H1 (cell line): Measurements from ENCODE around the gene NFATC1. TPM values are rescaled to one million over a fixed set of nuclear protein-coding genes. Genes with fewer than 3 reads are reported as not detected.

Experiments used
- CTCF ChIA-PET: fragments of 300-600 bp; sonication (Branson Sonifier 250); formaldehyde crosslinking; loops from one replicate; lab custom pipeline; 2021; ENCODE audit not compliant: partially characterized antibody; lab: Charles Lee
- POLR2A ChIA-PET: fragments of 300-600 bp; sonication (Branson Sonifier 250); formaldehyde crosslinking; loops from one replicate; lab custom pipeline; 2021; ENCODE audit warnings: inconsistent platforms; ENCODE audit not compliant: partially characterized antibody; lab: Charles Lee
- DNase-seq, 2 experiments: peaks; one replicate each; pipeline versions ENCODE4 v3.0.0 to v3.0.0-alpha.2; 2010 to 2022; ENCODE audit warnings: low spot score in 2 of 2, low read depth in 1 of 2, mixed read lengths in 1 of 2
- FAIRE-seq: peaks from 2 replicates; lab custom pipeline; 2011; peaks lifted over from hg19 to GRCh38; lab: Jason Lieb, UNC
- H2AFZ ChIP-seq: 2 replicates; pipeline ENCODE4 v1.8.1; 2012; ENCODE audit warnings: low read length, inconsistent platforms
- H2AK5ac ChIP-seq: 2 replicates; pipeline ENCODE4 v1.6.1; 2013; ENCODE audit warnings: low read depth, low read length
- H2BK120ac ChIP-seq: replicated peaks from 2 replicates; pipeline ENCODE3; 2013; ENCODE audit warnings: low read depth, low read length, inconsistent platforms
- H2BK12ac ChIP-seq: 2 replicates; pipeline ENCODE4 v1.6.1; 2013; ENCODE audit warnings: low read depth, low read length
- H2BK15ac ChIP-seq: 2 replicates; pipeline ENCODE4 v1.6.1; 2013; ENCODE audit warnings: low read length
- H2BK20ac ChIP-seq: 2 replicates; pipeline ENCODE4 v1.6.1; 2013; ENCODE audit warnings: low read length
- H2BK5ac ChIP-seq: 2 replicates; pipeline ENCODE4 v1.6.1; 2013; ENCODE audit warnings: low read depth, low read length
- H3K14ac ChIP-seq: 2 replicates; pipeline ENCODE4 v1.6.1; 2013; ENCODE audit warnings: inconsistent platforms; ENCODE audit not compliant: insufficient read length
- H3K18ac ChIP-seq: 2 replicates; pipeline ENCODE4 v1.6.1; 2013; ENCODE audit warnings: low read length; ENCODE audit errors: extremely low read depth
- H3K23ac ChIP-seq: 2 replicates; pipeline ENCODE4 v1.6.1; 2013; ENCODE audit warnings: inconsistent platforms; ENCODE audit not compliant: insufficient read length
- H3K23me2 ChIP-seq: 2 replicates; pipeline ENCODE4 v1.6.1; 2013; ENCODE audit warnings: low read depth, low read length
- H3K27ac ChIP-seq: 2 replicates; pipeline ENCODE4 v1.6.1; 2011; ENCODE audit warnings: low read depth, low read length, inconsistent platforms
- H3K27me3 ChIP-seq, 4 experiments: replicated peaks in 1 of 4; 1 replicate in 1 of 4; 2 replicates in 3 of 4; pipeline versions ENCODE4 v1.6.1 to v1.8.1; 2011 to 2013; ENCODE audit warnings: low read length in 3 of 4, mild to moderate bottlenecking in 3 of 4, inconsistent platforms in 2 of 4, mixed read lengths in 2 of 4, moderate library complexity in 1 of 4; ENCODE audit not compliant: control insufficient read depth in 3 of 4, insufficient read depth in 3 of 4; ENCODE audit errors: extremely low read depth in 1 of 4
- H3K36me3 ChIP-seq, 4 experiments: 2 replicates each; pipeline versions ENCODE4 v1.6.1 to v1.8.1; 2011 to 2013; ENCODE audit warnings: mild to moderate bottlenecking in 4 of 4, low read length in 3 of 4, moderate library complexity in 2 of 4, control low read depth in 1 of 4, inconsistent platforms in 1 of 4; ENCODE audit not compliant: insufficient read depth in 4 of 4, control insufficient read depth in 2 of 4
- H3K4ac ChIP-seq: replicated peaks from 2 replicates; pipeline ENCODE3; 2013; ENCODE audit warnings: low read length, low read depth, mixed read lengths, inconsistent platforms; ENCODE audit not compliant: insufficient read length
- H3K4me1 ChIP-seq, 4 experiments: replicated peaks in 1 of 4; 1 replicate in 1 of 4; 2 replicates in 3 of 4; pipeline versions ENCODE4 v1.6.1 to v1.8.1; 2011 to 2013; ENCODE audit warnings: low read length in 3 of 4, inconsistent platforms in 2 of 4, mixed read lengths in 1 of 4; ENCODE audit not compliant: insufficient read depth in 4 of 4, control insufficient read depth in 3 of 4
- H3K4me2 ChIP-seq, 2 experiments: 2 replicates each; pipeline versions ENCODE4 v1.6.1 to v1.8.1; 2011 to 2013; ENCODE audit warnings: low read depth in 2 of 2, low read length in 2 of 2, control low read depth in 1 of 2, inconsistent platforms in 1 of 2, mild to moderate bottlenecking in 1 of 2; ENCODE audit not compliant: insufficient read depth in 1 of 2
- H3K4me3 ChIP-seq, 4 experiments: fragments of 200-600, 300-600 bp in 1 of 4; sonication (generic), shearing (Covaris generic), sonication (Bioruptor Twin) in 1 of 4; 2 replicates each; pipeline versions ENCODE4 v1.5.1 to v1.8.1; 2011 to 2016; ENCODE audit warnings: low read length in 4 of 4, low read depth in 3 of 4, control low read depth in 2 of 4, inconsistent platforms in 2 of 4, mild to moderate bottlenecking in 2 of 4, mixed read lengths in 1 of 4, moderate library complexity in 1 of 4; ENCODE audit not compliant: insufficient read depth in 2 of 4; ENCODE audit errors: extremely low read depth in 1 of 4
- H3K56ac ChIP-seq: replicated peaks from 2 replicates; pipeline ENCODE3; 2013; ENCODE audit warnings: low read depth, mild to moderate bottlenecking, mixed read lengths, low read length, inconsistent platforms; ENCODE audit not compliant: insufficient read length
- H3K79me1 ChIP-seq: 2 replicates; pipeline ENCODE4 v1.6.1; 2013; ENCODE audit warnings: low read depth, low read length, control low read depth
- H3K79me2 ChIP-seq, 2 experiments: 2 replicates each; pipeline versions ENCODE4 v1.6.1 to v1.8.1; 2012 to 2013; ENCODE audit warnings: low read length in 2 of 2, mild to moderate bottlenecking in 2 of 2, inconsistent platforms in 1 of 2; ENCODE audit not compliant: insufficient read depth in 2 of 2, control insufficient read depth in 1 of 2
- H3K9ac ChIP-seq, 4 experiments: replicated peaks in 1 of 4; 1 replicate in 1 of 4; 2 replicates in 3 of 4; pipeline versions ENCODE4 v1.6.1 to v1.8.1; 2011 to 2013; ENCODE audit warnings: low read depth in 3 of 4, low read length in 3 of 4, control low read depth in 2 of 4, mild to moderate bottlenecking in 2 of 4, moderate library complexity in 2 of 4, inconsistent platforms in 1 of 4; ENCODE audit errors: extremely low read depth in 1 of 4
- H3K9me3 ChIP-seq, 2 experiments: 2 replicates each; pipeline versions ENCODE4 v1.6.1 to v1.8.1; 2012 to 2013; ENCODE audit warnings: mild to moderate bottlenecking in 2 of 2, moderate library complexity in 2 of 2, control low read depth in 1 of 2, inconsistent platforms in 1 of 2, low read depth in 1 of 2, low read length in 1 of 2, mixed read lengths in 1 of 2; ENCODE audit not compliant: insufficient read depth in 2 of 2
- H4K20me1 ChIP-seq, 2 experiments: replicated peaks in 1 of 2; 2 replicates each; pipeline versions ENCODE3 to v1.8.1; 2011 to 2013; ENCODE audit warnings: inconsistent platforms in 2 of 2, low read length in 2 of 2, mild to moderate bottlenecking in 1 of 2; ENCODE audit not compliant: insufficient read depth in 2 of 2, control insufficient read depth in 1 of 2
- H4K5ac ChIP-seq: 2 replicates; pipeline ENCODE4 v1.6.1; 2013; ENCODE audit warnings: low read length, low read depth, mixed read lengths, inconsistent platforms; ENCODE audit not compliant: insufficient read length
- H4K8ac ChIP-seq: 2 replicates; pipeline ENCODE4 v1.8.0; 2013; ENCODE audit warnings: mild to moderate bottlenecking, moderate library complexity, low read length, inconsistent platforms; ENCODE audit not compliant: insufficient read depth; ENCODE audit errors: extremely low read depth
- H4K91ac ChIP-seq: replicated peaks from 2 replicates; pipeline ENCODE3; 2013; ENCODE audit warnings: low read length, mixed read lengths, inconsistent platforms; ENCODE audit not compliant: insufficient read length
- BCL11A ChIP-seq, 2 experiments: IDR thresholded peaks; one replicate each; pipeline ENCODE4 v1.6.1; 2011; ENCODE audit warnings: low read depth in 2 of 2, low read length in 2 of 2, mild to moderate bottlenecking in 2 of 2
- E2F6 ChIP-seq: IDR thresholded peaks from 2 replicates; pipeline ENCODE4 v1.6.1; 2012; ENCODE audit warnings: inconsistent platforms
- EGR1 ChIP-seq: IDR thresholded peaks from 2 replicates; pipeline ENCODE4 v1.6.1; 2011; ENCODE audit warnings: low read depth, low read length, borderline replicate concordance
- EP300 ChIP-seq, 2 experiments: IDR thresholded peaks; 1 replicate in 1 of 2; 2 replicates in 1 of 2; pipeline ENCODE4 v1.6.1; 2011 to 2012; ENCODE audit warnings: low read depth in 2 of 2, low read length in 2 of 2, mild to moderate bottlenecking in 2 of 2, borderline replicate concordance in 1 of 2, inconsistent platforms in 1 of 2, moderate library complexity in 1 of 2
- MAFK ChIP-seq: IDR thresholded peaks from 2 replicates; pipeline ENCODE4 v1.6.1; 2012; ENCODE audit warnings: low read depth, mild to moderate bottlenecking, improper control_type of control experiment, low read length
- POLR2AphosphoS5 ChIP-seq: IDR thresholded peaks from 2 replicates; pipeline ENCODE4 v1.6.1; 2011; ENCODE audit warnings: low read depth, low read length
- RAD21 ChIP-seq, 2 experiments: IDR thresholded peaks in 1 of 2; conservative IDR thresholded peaks in 1 of 2; 2 replicates each; pipeline ENCODE4 v1.6.1; 2011; ENCODE audit warnings: low read depth in 2 of 2, low read length in 2 of 2, improper control_type of control experiment in 1 of 2, inconsistent platforms in 1 of 2, mild to moderate bottlenecking in 1 of 2, moderate library complexity in 1 of 2
- SAP30 ChIP-seq: fragments of 300-600 bp; sonication (generic); IDR thresholded peaks from 2 replicates; pipeline ENCODE4 v1.7.1; 2012; ENCODE audit warnings: low read length, moderate library complexity, mild to moderate bottlenecking, inconsistent platforms; ENCODE audit not compliant: insufficient read depth, insufficient replicate concordance
- SP1 ChIP-seq: IDR thresholded peaks from 2 replicates; pipeline ENCODE4 v1.6.1; 2011; ENCODE audit warnings: low read depth, low read length
- SP2 ChIP-seq: IDR thresholded peaks from 2 replicates; pipeline ENCODE4 v1.6.1; 2012; ENCODE audit warnings: mild to moderate bottlenecking, low read length, inconsistent platforms
- SRF ChIP-seq: IDR thresholded peaks from 2 replicates; pipeline ENCODE4 v1.6.1; 2011; ENCODE audit warnings: mild to moderate bottlenecking, low read depth, low read length, moderate library complexity
- WGBS, 2 experiments: shearing (Covaris generic) in 1 of 2; methylation state at CpG; one replicate each; pipeline versions ENCODE4 v1.1.6 to v1.1.7; 2013 to 2015; ENCODE audit warnings: low lambda C conversion rate in 2 of 2, mixed read lengths in 2 of 2, inconsistent platforms in 1 of 2, low coverage in 1 of 2, missing lambda C conversion rate in 1 of 2; ENCODE audit not compliant: insufficient replicate concordance in 2 of 2, insufficient coverage in 1 of 2, insufficient read length in 1 of 2; ENCODE audit errors: extremely low coverage in 1 of 2, missing lambda C conversion rate in 1 of 2; 5-methylcytosine and 5-hydroxymethylcytosine counted together
- polyA plus RNA-seq, 7 experiments: library from polyadenylated mRNA; depleted of rRNA in 3 of 7; stranded (reverse) in 5 of 7; unstranded in 2 of 7; fragments of >200 nt in 5 of 7; fragments of 200-250 nt in 2 of 7; gene quantifications; 1 replicate in 5 of 7; 2 replicates in 1 of 7; 4 replicates in 1 of 7; pipeline versions ENCODE4 v1.2.1 to v1.2.3, GENCODE V29; 2011 to 2013; ENCODE audit warnings: missing spikeins in 2 of 7, mixed read lengths in 2 of 7
- total RNA-seq: library from RNA; stranded (reverse); fragmentation: NEBNext Ultra II Directional; extraction: Animal tissue kit (Norgen Biotek cat#: 25700); gene quantifications from 2 replicates; pipeline ENCODE4 v1.2.1, GENCODE V29; 2021

The NFATC1 gene
- total and polyA plus RNA-seq, 2 of the 8 experiments (the other 6 are each of a cell fraction or from before 2014, with no cell fraction given), result 2.0 to 6.6 TPM

- no peak for FAIRE-seq
- H3K4me2 ChIP-seq, result no peak overlapping the region
- no peak overlapping the region for H3K4me3 ChIP-seq
- TF ChIP-seq BCL11A (IDR thresholded peaks at IDR 0.05; ENCODE audit: low read depth in 2 of 2, low read length in 2 of 2), result no peak
- TF ChIP-seq SAP30, result no peak
- TF ChIP-seq SP2, result no peak
- no peak for TF ChIP-seq POLR2AphosphoS5
- TF ChIP-seq EGR1, result no peak
- no peak for TF ChIP-seq EP300 (IDR thresholded peaks at IDR 0.05; ENCODE audit: borderline replicate concordance in 1 of 2, low read depth in 2 of 2, low read length in 2 of 2)
- TF ChIP-seq E2F6, result no peak
- no peak for TF ChIP-seq SRF
- no peak for TF ChIP-seq SP1
- TF ChIP-seq MAFK, result no peak
- TF ChIP-seq RAD21 (IDR thresholded peaks at IDR 0.05 in 1 of 2, conservative IDR thresholded peaks at IDR 0.05 in 1 of 2; ENCODE audit: low read depth in 2 of 2, low read length in 2 of 2), result no peak
Measured at GRCh38 chr18:79520478-79521390, 125.0 kb downstream of the NFATC1 start.

More at GRCh38 chr18:79520478-79521390, 125.0 kb downstream of the NFATC1 start:
- Histone ChIP-seq H3K27me3 (no peaks in the 10 kb centered on the region), H3K23me2 (no peaks in the 10 kb centered on the region), H4K20me1 (no peaks in the 10 kb centered on the region), H2BK20ac (no peak overlapping the region), H3K9me3 (peaks cover 0 to 3% of the 10 kb centered on the region in 2 experiments; a peak in 1 of 4 replicates), H2AK5ac (no peak overlapping the region), H3K56ac (no peak overlapping the region), H3K9ac (no peak overlapping the region), H3K79me2 (no peaks in the 10 kb centered on the region), H3K4ac (no peak overlapping the region), H4K8ac (no peak overlapping the region), H2AFZ (no peak overlapping the region), H3K23ac (no peak overlapping the region), H3K14ac (no peak overlapping the region), H3K27ac (no peak overlapping the region), H4K91ac (no peak overlapping the region), H3K18ac (no peak overlapping the region), H2BK120ac (no peak overlapping the region), H3K79me1 (no peaks in the 10 kb centered on the region), H3K4me1 (peaks cover 0 to 5% (median 1%) of the 10 kb centered on the region in 4 experiments; a peak in 5 of 7 replicates), H2BK12ac (no peak overlapping the region), H4K5ac (no peak overlapping the region), H2BK5ac (no peak overlapping the region), H3K36me3 (no peaks in the 10 kb centered on the region), H2BK15ac (no peak overlapping the region)
- 86% methylated on average over 5 of the region's 9 CpGs; no CpG with 5 or more reads in 1 of the 2 experiments for WGBS, 2 experiments
- ChIA-PET POLR2A (no interaction called here), CTCF (interaction anchor here (0.5 to 1.5 kb wide), 5 partner anchors 12 to 142 kb away, joined by 3 read pairs; no protein-coding TSS in a partner anchor)
- no peak for DNase-seq
